ENCODE results near the gene TMED4. TPM values are rescaled to one million over a fixed set of nuclear protein-coding genes. Genes with fewer than 3 reads are reported as not detected.

Gene TMED4
- total RNA-seq, 4 donors from 2014 or later, result 76.8 to 101 (median 93.2) TPM

GRCh38 chr7:44541028-44541869 lies 40.8 kb downstream of the TMED4 start, which contains the start of gene NPC1L1:
Gene NPC1L1 (minus strand): TSS chr7:44541330. CDS start chr7:44541259, 71 bp downstream.
- Histone ChIP-seq H3K4me1 (peaks cover 17% of the 10 kb centered on the region), H3K36me3 (no peaks in the 10 kb centered on the region), H3K4me3 (no peak within 1 kb of the TSS), H3K27ac (no peak within 1 kb of the TSS), H3K9me3 (no peaks in the 10 kb centered on the region), H3K27me3 (no peaks in the 10 kb centered on the region)
- no peak for TF ChIP-seq CTCF (IDR thresholded peaks at IDR 0.05)
- TF ChIP-seq POLR2AphosphoS5 (IDR thresholded peaks at IDR 0.05), result no peak
- no peak for TF ChIP-seq POLR2A (IDR thresholded peaks at IDR 0.05)
- no peak for TF ChIP-seq EP300 (IDR thresholded peaks at IDR 0.05)
- 88% methylated on average over 4 of the region's 20 CpGs for WGBS
- DNase-seq (ENCODE audit: low spot score in 2 of 2), result no peak

GRCh38 chr7:44540592-44541027 lies 41.4 kb downstream of the TMED4 start:
- no peak for TF ChIP-seq POLR2AphosphoS5 (IDR thresholded peaks at IDR 0.05)
- DNase-seq (ENCODE audit: low spot score in 2 of 2), result no peak
- H3K9me3 ChIP-seq, result no peaks in the 10 kb centered on the region
- H3K36me3 ChIP-seq, result no peaks in the 10 kb centered on the region
- H3K4me1 ChIP-seq, result peaks cover 17% of the 10 kb centered on the region
- H3K27me3 ChIP-seq, result no peaks in the 10 kb centered on the region
- H3K4me3 ChIP-seq, result no peak overlapping the region
- H3K27ac ChIP-seq, result no peak overlapping the region
- WGBS, result 40% methylated on average over 1 of the region's 5 CpGs

- Histone ChIP-seq H3K4me1 (peaks cover 17% of the 10 kb centered on the region), H3K27me3 (no peaks in the 10 kb centered on the region), H3K9me3 (no peaks in the 10 kb centered on the region), H3K36me3 (no peaks in the 10 kb centered on the region), H3K4me3 (no peak overlapping the region), H3K27ac (no peak overlapping the region)
- TF ChIP-seq POLR2A (IDR thresholded peaks at IDR 0.05) (no peak), CTCF (IDR thresholded peaks at IDR 0.05) (no peak), POLR2AphosphoS5 (IDR thresholded peaks at IDR 0.05) (no peak), EP300 (IDR thresholded peaks at IDR 0.05) (no peak)
- DNase-seq (ENCODE audit: low spot score in 2 of 2), result no peak
- WGBS, result 93% methylated on average over 25 of the region's 27 CpGs
Observed at GRCh38 chr7:44539669-44540506, 42.1 kb downstream of the TMED4 start.

GRCh38 chr7:44538798-44539668 lies 43.0 kb downstream of the TMED4 start:
- WGBS, result 80% methylated on average over 24 of the region's 32 CpGs
- H3K4me3 ChIP-seq, result no peak overlapping the region
- H3K36me3 ChIP-seq, result no peaks in the 10 kb centered on the region
- peaks cover 9% of the 10 kb centered on the region for H3K4me1 ChIP-seq
- H3K9me3 ChIP-seq, result no peaks in the 10 kb centered on the region
- DNase-seq (ENCODE audit: low spot score in 2 of 2), result no peak
- no peak for TF ChIP-seq CTCF (IDR thresholded peaks at IDR 0.05)
- TF ChIP-seq EP300 (IDR thresholded peaks at IDR 0.05), result no peak
- no peak for TF ChIP-seq POLR2AphosphoS5 (IDR thresholded peaks at IDR 0.05)
- TF ChIP-seq POLR2A (IDR thresholded peaks at IDR 0.05), result no peak
- H3K27ac ChIP-seq, result no peak overlapping the region
- no peaks in the 10 kb centered on the region for H3K27me3 ChIP-seq

GRCh38 chr7:44538093-44538797 lies 43.8 kb downstream of the TMED4 start:
- H3K27ac ChIP-seq, result no peak overlapping the region
- 85% methylated on average over 13 of the region's 17 CpGs for WGBS

More at GRCh38 chr7:44538093-44538797, 43.8 kb downstream of the TMED4 start:
- DNase-seq (ENCODE audit: low spot score in 2 of 2), result no peak
- H3K4me1 ChIP-seq, result peaks cover 5% of the 10 kb centered on the region
- H3K27me3 ChIP-seq, result no peaks in the 10 kb centered on the region
- H3K9me3 ChIP-seq, result no peaks in the 10 kb centered on the region
- no peaks in the 10 kb centered on the region for H3K36me3 ChIP-seq
- no peak overlapping the region for H3K4me3 ChIP-seq
- TF ChIP-seq POLR2A (IDR thresholded peaks at IDR 0.05) (no peak), EP300 (IDR thresholded peaks at IDR 0.05) (no peak), CTCF (IDR thresholded peaks at IDR 0.05) (no peak), POLR2AphosphoS5 (IDR thresholded peaks at IDR 0.05) (no peak)

Measured in suprapubic skin (tissue), 4 donors.